Fibroblast of pulmonary artery (primary cell): Measurements from ENCODE around the gene CEP112.

ENCODE experiments used
- DNase-seq: peaks from one replicate; pipeline ENCODE4 v3.0.0-alpha.2; 2010; ENCODE audit warnings: low read depth
- H3K4me3 ChIP-seq: replicated peaks from 2 replicates; pipeline ENCODE4 v1.5.1; 2011; ENCODE audit warnings: low read depth, mild to moderate bottlenecking, control low read depth, low read length, moderate library complexity
- TF ChIP-seq, protein P1 (sequence below): IDR thresholded peaks from 2 replicates; pipeline ENCODE4 v1.5.1; 2011; ENCODE audit warnings: mild to moderate bottlenecking, control low read depth, low read length, inconsistent platforms; ENCODE audit errors: missing control alignments

The CEP112 gene

DNA sequence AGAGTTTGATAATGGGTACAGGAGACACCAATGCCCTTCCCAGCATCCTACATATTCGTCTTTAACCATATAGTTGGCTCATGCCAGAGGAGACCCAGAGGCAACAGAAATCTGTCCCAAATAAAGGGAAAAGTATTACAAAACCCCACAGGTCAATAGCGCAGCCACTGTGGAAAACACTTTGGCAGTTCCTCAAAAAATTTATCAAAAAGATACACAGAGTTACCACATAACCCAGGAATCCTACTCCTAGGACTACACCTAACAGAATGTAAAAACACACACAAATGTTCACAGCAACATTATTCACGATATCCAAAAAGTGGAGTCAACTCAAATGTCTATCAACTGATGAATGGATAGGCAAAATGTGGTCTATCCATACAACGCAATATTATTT lies 135.8 kb downstream of the CEP112 start:
- DNase-seq = no peak
- TF ChIP-seq, protein P1, sequence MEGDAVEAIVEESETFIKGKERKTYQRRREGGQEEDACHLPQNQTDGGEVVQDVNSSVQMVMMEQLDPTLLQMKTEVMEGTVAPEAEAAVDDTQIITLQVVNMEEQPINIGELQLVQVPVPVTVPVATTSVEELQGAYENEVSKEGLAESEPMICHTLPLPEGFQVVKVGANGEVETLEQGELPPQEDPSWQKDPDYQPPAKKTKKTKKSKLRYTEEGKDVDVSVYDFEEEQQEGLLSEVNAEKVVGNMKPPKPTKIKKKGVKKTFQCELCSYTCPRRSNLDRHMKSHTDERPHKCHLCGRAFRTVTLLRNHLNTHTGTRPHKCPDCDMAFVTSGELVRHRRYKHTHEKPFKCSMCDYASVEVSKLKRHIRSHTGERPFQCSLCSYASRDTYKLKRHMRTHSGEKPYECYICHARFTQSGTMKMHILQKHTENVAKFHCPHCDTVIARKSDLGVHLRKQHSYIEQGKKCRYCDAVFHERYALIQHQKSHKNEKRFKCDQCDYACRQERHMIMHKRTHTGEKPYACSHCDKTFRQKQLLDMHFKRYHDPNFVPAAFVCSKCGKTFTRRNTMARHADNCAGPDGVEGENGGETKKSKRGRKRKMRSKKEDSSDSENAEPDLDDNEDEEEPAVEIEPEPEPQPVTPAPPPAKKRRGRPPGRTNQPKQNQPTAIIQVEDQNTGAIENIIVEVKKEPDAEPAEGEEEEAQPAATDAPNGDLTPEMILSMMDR = no peak
- no peak overlapping the region for H3K4me3 ChIP-seq

DNA sequence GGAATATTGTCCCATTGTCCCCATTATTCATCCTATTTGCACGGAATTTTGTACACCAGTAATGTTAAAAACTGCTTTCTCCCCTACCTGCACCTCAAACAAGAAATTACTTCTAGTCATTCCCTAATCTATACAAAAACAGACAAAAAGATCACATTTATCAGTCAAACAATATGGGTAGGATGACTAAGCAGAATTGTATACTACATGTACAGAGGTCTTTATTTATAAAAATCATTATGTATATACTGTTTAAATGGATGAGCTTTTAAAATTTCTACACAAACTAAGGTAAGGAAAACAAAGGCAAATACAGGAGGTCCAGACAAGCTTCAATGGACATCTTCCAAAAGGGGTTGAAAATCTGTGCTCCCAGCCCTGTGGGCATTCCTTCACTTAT lies 137.7 kb downstream of the CEP112 start:
- DNase-seq = no peak
- TF ChIP-seq, protein P1 = no peak
- H3K4me3 ChIP-seq = no peak overlapping the region

DNA sequence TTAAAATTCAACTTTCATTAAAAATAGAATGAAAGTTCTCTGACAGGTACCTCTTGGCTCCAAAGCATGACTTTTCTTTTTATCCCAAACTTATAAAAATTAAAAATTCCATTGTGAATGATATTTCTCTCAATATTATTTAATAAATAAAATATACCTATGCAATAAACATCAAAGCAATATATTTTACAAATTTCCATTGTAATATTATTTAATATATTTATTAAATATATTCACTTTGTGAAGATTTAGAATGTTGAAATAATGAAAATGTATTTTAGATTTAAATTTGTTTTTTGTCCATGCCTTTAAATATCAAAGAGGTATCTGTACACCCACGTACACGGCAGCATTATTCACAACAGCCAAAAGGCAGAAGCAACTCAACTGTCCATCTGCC lies 147.8 kb downstream of the CEP112 start:
- no peak for DNase-seq
- TF ChIP-seq, protein P1 = no peak
- no peak overlapping the region for H3K4me3 ChIP-seq

DNA sequence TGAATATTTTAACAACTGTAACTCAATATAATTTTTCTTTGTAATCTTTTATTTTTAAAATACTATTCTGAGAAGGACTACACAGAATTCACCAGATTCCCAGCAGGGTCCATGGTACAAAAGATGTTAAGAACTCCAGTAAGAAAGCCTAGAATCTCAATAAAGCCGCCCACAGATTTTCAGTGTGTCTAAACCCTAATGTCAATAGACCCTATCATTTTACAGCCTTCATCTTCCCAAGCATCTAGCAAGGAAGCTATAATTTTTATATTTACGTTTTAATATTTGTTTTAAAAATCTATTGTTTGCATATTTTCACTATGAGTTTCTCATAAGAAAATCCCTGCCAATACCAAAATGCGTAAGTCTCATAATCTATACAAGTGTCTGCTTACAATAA lies 148.5 kb downstream of the CEP112 start:
- no peak for DNase-seq
- TF ChIP-seq, protein P1 = no peak

DNA sequence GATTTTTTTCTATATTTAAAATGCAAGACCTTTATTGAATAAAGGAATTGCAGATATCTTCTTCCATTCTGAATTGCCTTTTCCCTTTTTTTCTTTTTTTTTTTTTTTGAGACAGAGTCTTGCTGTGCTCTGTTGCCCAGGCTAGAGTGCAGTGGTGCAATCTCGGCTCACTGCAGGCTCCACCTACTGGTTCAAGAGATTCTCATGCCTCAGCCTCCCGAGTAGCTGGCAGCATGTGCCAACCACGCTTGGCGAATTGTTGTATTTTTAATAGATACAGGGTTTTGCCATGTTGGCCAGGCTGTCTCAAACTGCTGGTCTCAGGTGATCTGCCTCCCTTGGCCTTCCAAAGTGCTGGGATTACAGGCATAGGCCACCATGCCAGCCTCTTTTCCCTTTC lies 151.5 kb downstream of the CEP112 start:
- no peak for DNase-seq
- TF ChIP-seq, protein P1 = peak; percentile 3
- H3K4me3 ChIP-seq = no peak overlapping the region

More for the DNA sequence above, 148.5 kb downstream of the CEP112 start:
- H3K4me3 ChIP-seq = no peak overlapping the region

DNA sequence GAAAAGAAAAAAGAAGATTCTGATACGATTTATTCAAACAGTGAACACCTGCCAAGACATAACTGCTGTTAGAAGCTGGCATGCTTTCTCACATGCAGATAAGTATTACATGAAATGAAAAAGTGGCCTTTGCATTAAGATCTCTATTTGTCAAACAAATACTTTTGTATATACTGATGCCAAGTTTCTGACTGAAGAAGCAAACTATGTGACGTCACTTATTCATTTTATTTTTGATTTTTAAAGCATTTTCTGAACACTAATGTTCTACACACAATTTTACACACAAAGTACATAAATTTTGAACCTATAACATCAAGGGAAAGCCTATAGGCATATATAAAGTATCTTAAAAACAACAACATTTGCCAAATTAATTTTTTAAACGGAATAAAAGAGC lies 153.8 kb downstream of the CEP112 start:
- no peak for DNase-seq

DNA sequence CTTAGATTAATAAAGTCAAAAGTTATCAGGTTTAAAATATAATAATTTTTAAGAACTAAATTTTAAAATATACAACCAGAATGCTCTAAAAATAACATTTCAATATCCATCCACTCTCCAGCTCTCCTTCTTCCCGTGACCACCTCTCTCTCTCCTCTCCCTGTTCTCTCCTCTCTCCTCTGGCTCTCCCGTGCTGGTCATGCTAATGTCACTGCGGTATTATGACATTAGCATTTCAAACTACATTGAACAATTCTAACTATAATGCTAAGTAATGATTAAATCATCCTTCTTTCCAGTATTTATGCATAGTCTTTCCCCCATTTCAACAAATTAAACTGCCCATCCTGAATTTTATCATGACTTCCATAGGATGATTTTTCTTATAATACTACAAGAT lies 154.7 kb downstream of the CEP112 start:
- TF ChIP-seq, protein P1 = no peak
- no peak for DNase-seq
- H3K4me3 ChIP-seq = no peak overlapping the region

More for the DNA sequence above, 153.8 kb downstream of the CEP112 start:
- TF ChIP-seq, protein P1 = no peak
- H3K4me3 ChIP-seq = no peak overlapping the region
